ENCODE data around the gene COL6A3.

GRCh38 chr2:237447496-237447895 is 33.5 kb upstream of the COL6A3 start:
- TF ChIP-seq CTCF (IDR thresholded peaks at IDR 0.05) (no peak), EZH2 (IDR thresholded peaks at IDR 0.05; ENCODE audit: borderline replicate concordance, insufficient read depth, low read depth, low read length, poor library complexity, severe bottlenecking) (no peak)
